Panc1 (cell line): Measurements from ENCODE around the gene RBM23. TPM values are rescaled to one million over a fixed set of nuclear protein-coding genes. Genes with fewer than 3 reads are reported as not detected.
A peak's percentile ranks its signal among the peaks of the same experiment; 100 is the strongest.
"Not testable (repeated sequence)": the region's sequence is repeated elsewhere in the genome, so short reads cannot be mapped to it uniquely, and the experiment has no call there.

ENCODE experiments used
- ATAC-seq: fragments of 200-7000 bp; cut with Tn5 transposase; 2 replicates; pipeline ENCODE4 v1.9.1; 2020; ENCODE audit warnings: mild to moderate bottlenecking, moderate library complexity
- Bru-seq: library from RNA; stranded (reverse); fragments of 400-500 nt; gene quantifications from one replicate; lab custom pipeline; 2021; lab: Mats Ljungman, UMichigan
- BruChase-seq, 2 experiments: library from RNA; stranded (reverse); fragments of 400-500 nt; gene quantifications; one replicate each; lab custom pipeline; 2021; lab: Mats Ljungman, UMichigan
- BruUV-seq: library from RNA; stranded (reverse); fragments of 400-500 nt; replicated peaks from 2 replicates; lab custom pipeline; 2021; lab: Mats Ljungman, UMichigan
- CTCF ChIA-PET: fragments of 300-600 bp; sonication (Branson Sonifier 250); formaldehyde crosslinking; loops from one replicate; lab custom pipeline; 2022; ENCODE audit warnings: antibody characterized with exemption; lab: Charles Lee
- POLR2A ChIA-PET: fragments of 300-600 bp; sonication (Branson Sonifier 250); formaldehyde crosslinking; loops from one replicate; lab custom pipeline; 2022; ENCODE audit warnings: antibody characterized with exemption; lab: Charles Lee
- DNase-seq: peaks from one replicate; pipeline ENCODE4 v3.0.0-alpha.2; 2010; ENCODE audit warnings: low read depth, low spot score
- H3K27ac ChIP-seq: 2 replicates; pipeline ENCODE4 v1.5.1; 2011; ENCODE audit warnings: mild to moderate bottlenecking, low read length, inconsistent platforms
- H3K27me3 ChIP-seq: fragments of 200-500 bp; sonication (Bioruptor generic); 2 replicates; pipeline ENCODE4 v1.6.0; 2014; ENCODE audit warnings: low read length, inconsistent platforms; ENCODE audit not compliant: control insufficient read depth, insufficient read depth
- H3K36me3 ChIP-seq: fragments of 200-500 bp; sonication (Bioruptor generic); 2 replicates; pipeline ENCODE4 v1.5.1; 2014; ENCODE audit warnings: inconsistent platforms, mild to moderate bottlenecking, low read length, moderate library complexity; ENCODE audit not compliant: control insufficient read depth, insufficient read depth
- H3K4me1 ChIP-seq: 2 replicates; pipeline ENCODE4 v1.5.1; 2011; ENCODE audit warnings: inconsistent platforms, mild to moderate bottlenecking, low read length, moderate library complexity; ENCODE audit not compliant: control insufficient read depth, insufficient read depth
- H3K4me3 ChIP-seq, 2 experiments: 2 replicates each; pipeline ENCODE4 v1.5.1; 2011 to 2012; ENCODE audit warnings: low read depth in 2 of 2, low read length in 2 of 2, mild to moderate bottlenecking in 2 of 2, inconsistent platforms in 1 of 2, moderate library complexity in 1 of 2
- H3K9me3 ChIP-seq: fragments of 200-500 bp; sonication (Bioruptor generic); 2 replicates; pipeline ENCODE4 v1.5.1; 2014; ENCODE audit warnings: low read depth, mild to moderate bottlenecking, inconsistent platforms, low read length, moderate library complexity; ENCODE audit not compliant: control insufficient read depth, insufficient read depth
- CTCF ChIP-seq: fragments of 450-650 bp; IDR thresholded peaks from 2 replicates; pipeline ENCODE4 v1.5.1; 2017; ENCODE audit warnings: mild to moderate bottlenecking
- POLR2AphosphoS5 ChIP-seq: IDR thresholded peaks from 2 replicates; pipeline ENCODE4 v1.6.1; 2012; ENCODE audit warnings: mild to moderate bottlenecking, low read depth, low read length, moderate library complexity
- SIN3A ChIP-seq: IDR thresholded peaks from 2 replicates; pipeline ENCODE4 v1.6.1; 2012; ENCODE audit warnings: low read depth, mild to moderate bottlenecking, low read length, moderate library complexity, borderline replicate concordance; ENCODE audit not compliant: insufficient read depth
- TCF7L2 ChIP-seq: IDR thresholded peaks from 2 replicates; pipeline ENCODE4 v1.6.1; 2011; ENCODE audit warnings: mild to moderate bottlenecking, low read depth, low read length, inconsistent platforms
- in situ Hi-C: cut with HindIII; loops from 2 replicates; pipeline ENCODE4 v1.10.0; 2016; ENCODE audit warnings: low sequenced_read_pairs, low pct_unique_long_range_greater_than_20kb
- intact Hi-C: fragments of 100-400 bp; cut with micrococcal nuclease; formaldehyde crosslinking; loops from one replicate; pipeline ENCODE4 v1.10.0; 2022; ENCODE audit not compliant: unreplicated experiment
- long read RNA-seq: library from polyadenylated mRNA; unstranded; transcript quantifications from one replicate; pipeline ENCODE4 v2.0.0, GENCODE V29; 2021; ENCODE audit not compliant: unreplicated experiment
- polyA plus RNA-seq: library from polyadenylated mRNA; unstranded; fragments of >200 nt; gene quantifications from one replicate; pipeline ENCODE4 v1.2.1, GENCODE V29; 2012; ENCODE audit warnings: missing spikeins; ENCODE audit not compliant: insufficient read length
- total RNA-seq: library from RNA; stranded (reverse); gene quantifications from one replicate; pipeline ENCODE4 v1.2.1, GENCODE V29; 2021; ENCODE audit not compliant: unreplicated experiment
- TF ChIP-seq, protein P1 (sequence below), 2 experiments: IDR thresholded peaks; 2 replicates each; pipeline ENCODE4 v1.6.1; 2011 to 2012; ENCODE audit warnings: low read depth in 2 of 2, control low read depth in 1 of 2, low read length in 1 of 2, mild to moderate bottlenecking in 1 of 2, moderate library complexity in 1 of 2; ENCODE audit not compliant: insufficient read depth in 1 of 2

The RBM23 gene
- total RNA-seq (47.2 TPM), Bru-seq, nascent RNA (percentile 74 among the genes with signal in this experiment), BruChase-seq, experiment 1, labeled RNA remaining after a 2-hour chase (percentile 79 among the genes with signal in this experiment), BruChase-seq, experiment 2, labeled RNA remaining after a 6-hour chase (percentile 83 among the genes with signal in this experiment)
- polyA plus RNA-seq: 49.5 TPM
- long read RNA-seq, full-length matches to known transcripts: 39 of 66 reads
- long read RNA-seq, partial matches to known transcripts: 6 of 66 reads
- long read RNA-seq, other reads (novel, unspliced or antisense): 21 of 66 reads

GRCh38 chr14:22918804-22919600 is at the start of gene RBM23:
Gene RBM23 (minus strand): TSS chr14:22919149.
- ChIA-PET CTCF (interaction anchor here (0.9 kb wide), 1 partner anchor 59 kb away, joined by 3 read pairs; no protein-coding TSS in a partner anchor), POLR2A (interaction anchor here (0.6 kb wide), 1 partner anchor 76 kb away, joined by 9 read pairs; no protein-coding TSS in a partner anchor)
- ATAC-seq (peak; percentile 96), DNase-seq (peak; percentile 99)
- Histone ChIP-seq H3K4me1 (peaks cover 12% of the 10 kb centered on the region), H3K4me3 (peak within 1 kb of the TSS; percentile 94 to 97), H3K27me3 (no peaks in the 10 kb centered on the region), H3K27ac (peak within 1 kb of the TSS; percentile 94), H3K36me3 (peaks cover 8% of the 10 kb centered on the region), H3K9me3 (no peaks in the 10 kb centered on the region)
- in situ Hi-C loops: no loop called here
- intact Hi-C loops: no loop called here
- TF ChIP-seq POLR2AphosphoS5 (peak; percentile 51), SIN3A (peak; percentile 62; the same call in 1 of the 2 replicates)
- TF ChIP-seq, protein P1, sequence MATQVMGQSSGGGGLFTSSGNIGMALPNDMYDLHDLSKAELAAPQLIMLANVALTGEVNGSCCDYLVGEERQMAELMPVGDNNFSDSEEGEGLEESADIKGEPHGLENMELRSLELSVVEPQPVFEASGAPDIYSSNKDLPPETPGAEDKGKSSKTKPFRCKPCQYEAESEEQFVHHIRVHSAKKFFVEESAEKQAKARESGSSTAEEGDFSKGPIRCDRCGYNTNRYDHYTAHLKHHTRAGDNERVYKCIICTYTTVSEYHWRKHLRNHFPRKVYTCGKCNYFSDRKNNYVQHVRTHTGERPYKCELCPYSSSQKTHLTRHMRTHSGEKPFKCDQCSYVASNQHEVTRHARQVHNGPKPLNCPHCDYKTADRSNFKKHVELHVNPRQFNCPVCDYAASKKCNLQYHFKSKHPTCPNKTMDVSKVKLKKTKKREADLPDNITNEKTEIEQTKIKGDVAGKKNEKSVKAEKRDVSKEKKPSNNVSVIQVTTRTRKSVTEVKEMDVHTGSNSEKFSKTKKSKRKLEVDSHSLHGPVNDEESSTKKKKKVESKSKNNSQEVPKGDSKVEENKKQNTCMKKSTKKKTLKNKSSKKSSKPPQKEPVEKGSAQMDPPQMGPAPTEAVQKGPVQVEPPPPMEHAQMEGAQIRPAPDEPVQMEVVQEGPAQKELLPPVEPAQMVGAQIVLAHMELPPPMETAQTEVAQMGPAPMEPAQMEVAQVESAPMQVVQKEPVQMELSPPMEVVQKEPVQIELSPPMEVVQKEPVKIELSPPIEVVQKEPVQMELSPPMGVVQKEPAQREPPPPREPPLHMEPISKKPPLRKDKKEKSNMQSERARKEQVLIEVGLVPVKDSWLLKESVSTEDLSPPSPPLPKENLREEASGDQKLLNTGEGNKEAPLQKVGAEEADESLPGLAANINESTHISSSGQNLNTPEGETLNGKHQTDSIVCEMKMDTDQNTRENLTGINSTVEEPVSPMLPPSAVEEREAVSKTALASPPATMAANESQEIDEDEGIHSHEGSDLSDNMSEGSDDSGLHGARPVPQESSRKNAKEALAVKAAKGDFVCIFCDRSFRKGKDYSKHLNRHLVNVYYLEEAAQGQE (IDR thresholded peaks at IDR 0.05; ENCODE audit: insufficient read depth in 1 of 2, low read depth in 2 of 2, low read length in 1 of 2): no peak
- BruUV-seq: no TSS peak

GRCh38 chr14:22966783-22967269 is 47.9 kb upstream of the RBM23 start:
- peaks cover 7% of the 10 kb centered on the region; the same call in 1 of the 2 replicates for H3K36me3 ChIP-seq
- no peaks in the 10 kb centered on the region for H3K27me3 ChIP-seq
- CTCF ChIA-PET: no interaction called here
- H3K9me3 ChIP-seq: no peaks in the 10 kb centered on the region
- POLR2A ChIA-PET: no interaction called here
- H3K4me3 ChIP-seq: no peak overlapping the region
- H3K27ac ChIP-seq: no peak overlapping the region
- no peak for TF ChIP-seq SIN3A
- TF ChIP-seq POLR2AphosphoS5: no peak
- TF ChIP-seq, protein P1 (IDR thresholded peaks at IDR 0.05; ENCODE audit: insufficient read depth in 1 of 2, low read depth in 2 of 2, low read length in 1 of 2): no peak
- TF ChIP-seq CTCF: no peak
- TF ChIP-seq TCF7L2: no peak
- in situ Hi-C loops (no loop called here), intact Hi-C loops (no loop called here)
- no peaks in the 10 kb centered on the region; the same call in 1 of the 2 replicates for H3K4me1 ChIP-seq
- no TSS peak for BruUV-seq
- DNase-seq (no peak), ATAC-seq (peak; percentile 23)

- in situ Hi-C loops, BruUV-seq, DNase-seq: not testable (repeated sequence)
These were observed 47.2 kb upstream of the RBM23 start for GRCh38 chr14:22965916-22966782.

More at GRCh38 chr14:22965916-22966782, 47.2 kb upstream of the RBM23 start:
- POLR2A ChIA-PET, H3K36me3 ChIP-seq, H3K27me3 ChIP-seq, H3K9me3 ChIP-seq, intact Hi-C loops, H3K4me3 ChIP-seq, CTCF ChIA-PET, H3K27ac ChIP-seq, H3K4me1 ChIP-seq: not testable (repeated sequence)
- ATAC-seq: 0 out of 2 replicates have a peak, but pooled peaks have one; percentile 28
